HG03457 (cell line): ENCODE measurements around the gene DIP2A.
"Not testable (repeated sequence)": the region's sequence is repeated elsewhere in the genome, so short reads cannot be mapped to it uniquely, and the experiment has no call there.

ENCODE experiments used
- ATAC-seq: cut with Tn5 transposase; IDR thresholded peaks from one replicate; pipeline ENCODE4 v1.9.1; 2021; ENCODE audit warnings: moderate number of reproducible peaks; ENCODE audit not compliant: unreplicated experiment

The DIP2A gene

DNA sequence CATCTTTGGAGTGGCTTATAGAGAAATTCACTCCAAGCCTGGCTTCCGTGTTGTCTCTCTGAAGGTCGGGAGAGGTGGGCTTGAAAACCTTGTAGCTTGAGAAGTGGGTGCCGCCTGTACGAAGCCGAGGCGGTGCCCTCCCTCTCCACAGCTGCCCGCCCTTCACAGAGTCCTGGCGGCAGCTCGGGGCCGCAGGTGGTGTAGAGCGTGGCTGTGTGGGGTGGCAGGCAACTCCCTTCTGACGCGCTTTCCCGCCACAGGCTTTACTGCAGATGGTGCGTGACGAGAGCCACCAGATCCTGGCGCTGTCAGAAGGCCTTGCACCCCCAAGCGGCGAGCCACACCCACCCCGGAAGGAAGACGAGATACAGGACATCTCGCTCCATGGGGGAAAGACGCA lies 33.1 kb upstream of the DIP2A start:
- no peak for ATAC-seq

DNA sequence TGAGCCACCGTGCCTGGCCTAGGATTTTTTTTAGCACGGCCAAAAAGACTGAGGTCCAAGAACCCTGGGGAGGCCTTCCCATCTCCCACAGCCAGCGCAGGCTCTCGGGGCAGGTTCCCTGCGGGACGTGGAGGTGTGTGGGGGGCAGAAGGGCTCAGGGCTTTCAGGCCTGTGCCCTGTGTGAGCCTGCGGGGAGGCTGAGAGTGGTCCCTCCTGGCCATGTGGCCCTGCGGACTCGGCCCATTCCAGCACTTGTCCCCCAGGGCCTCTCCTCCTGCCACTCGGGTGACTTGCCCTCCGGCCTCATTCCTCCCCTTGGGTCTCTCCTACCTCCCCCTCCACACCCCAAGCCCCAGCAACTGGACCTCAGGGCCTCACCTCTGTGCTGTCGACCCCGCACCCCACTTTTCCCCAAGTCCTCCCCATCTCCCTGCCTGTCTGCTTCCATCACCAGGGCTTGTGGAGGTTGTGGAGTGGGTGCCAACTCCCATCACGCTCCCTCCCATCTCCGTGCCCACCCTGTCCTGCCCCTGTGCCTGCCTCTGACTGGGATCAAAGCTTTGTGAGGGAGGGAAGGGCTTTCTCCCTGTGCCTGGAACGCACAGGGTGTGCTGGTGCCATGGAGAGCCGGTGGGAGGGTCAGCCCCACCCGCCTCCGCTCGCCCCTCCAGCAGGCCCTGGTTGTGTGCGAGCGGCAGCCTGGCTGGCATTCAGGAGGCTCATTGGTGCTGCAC lies 32.2 kb upstream of the DIP2A start:
- no peak for ATAC-seq

DNA sequence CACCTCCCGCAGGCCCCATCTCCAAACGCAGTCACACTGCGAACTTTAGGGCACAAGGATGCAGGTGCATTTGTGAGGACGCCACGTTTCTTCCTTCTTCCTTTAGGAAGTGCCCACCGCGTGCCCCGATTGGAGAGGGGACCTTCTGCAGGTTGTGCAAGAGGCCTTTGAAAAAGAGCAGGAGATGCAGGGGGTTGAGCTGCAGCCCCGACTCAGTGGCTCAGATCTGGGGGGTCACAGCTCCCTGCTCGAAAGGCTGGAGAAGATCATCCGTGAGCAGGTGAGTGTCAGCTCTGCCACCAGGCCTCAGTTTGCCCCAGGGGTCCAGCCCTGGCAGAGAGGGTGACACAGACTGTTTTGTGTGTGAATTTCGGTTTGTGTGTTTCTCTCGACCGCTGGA lies 31.2 kb upstream of the DIP2A start:
- ATAC-seq, result no peak

DNA sequence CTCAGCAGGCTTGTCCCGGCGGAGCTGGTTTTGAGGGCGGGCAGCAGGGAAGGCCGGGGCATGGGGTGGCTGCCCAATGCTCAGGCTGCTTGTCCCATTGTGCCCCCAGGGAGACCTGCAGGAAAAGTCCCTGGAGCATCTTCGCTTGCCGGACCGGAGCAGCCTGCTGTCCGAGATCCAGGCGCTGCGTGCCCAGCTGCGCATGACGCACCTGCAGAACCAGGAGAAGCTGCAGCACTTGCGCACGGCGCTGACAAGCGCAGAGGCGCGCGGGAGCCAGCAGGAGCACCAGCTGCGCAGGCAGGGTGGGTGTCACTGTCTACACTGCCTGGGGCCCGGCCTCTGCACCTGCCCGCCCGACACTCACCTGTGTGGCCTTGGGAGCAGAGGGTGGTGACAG lies 30.4 kb upstream of the DIP2A start:
- no peak for ATAC-seq

DNA sequence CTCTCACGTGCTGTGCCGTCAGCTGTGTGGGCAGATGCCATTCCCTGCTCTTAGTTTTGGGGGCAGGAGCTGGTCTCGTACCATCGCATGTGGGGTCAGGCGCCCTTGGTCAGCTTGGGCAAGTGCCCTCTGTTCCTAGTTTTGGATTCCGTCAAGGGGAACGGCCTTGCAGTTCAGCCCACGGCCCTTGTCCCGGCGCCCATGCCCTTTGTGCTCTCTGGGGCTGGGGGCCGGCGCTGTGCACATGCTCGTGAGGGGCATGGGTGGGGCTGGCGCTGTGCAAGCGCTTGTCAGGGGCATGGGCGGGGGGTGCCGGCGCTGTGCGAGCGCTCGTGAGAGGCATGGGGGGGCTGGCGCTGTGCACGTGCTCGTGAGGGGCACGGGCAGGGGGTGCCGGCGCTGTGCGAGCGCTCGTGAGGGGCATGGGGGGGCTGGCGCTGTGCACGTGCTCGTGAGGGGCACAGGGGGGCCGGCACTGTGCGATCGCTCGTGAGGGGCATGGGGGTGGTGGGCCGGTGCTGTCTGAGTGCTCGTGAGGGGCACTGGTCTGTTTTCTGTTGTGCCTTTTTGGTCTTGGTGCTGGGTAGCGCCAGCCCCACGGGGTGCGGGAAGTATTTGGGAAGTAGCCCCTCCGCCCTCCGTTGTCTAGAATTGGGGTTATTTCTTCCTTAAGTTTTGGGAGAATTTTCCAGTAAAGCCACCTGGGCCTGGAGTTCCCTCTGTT lies 29.5 kb upstream of the DIP2A start:
- ATAC-seq, result no peak

DNA sequence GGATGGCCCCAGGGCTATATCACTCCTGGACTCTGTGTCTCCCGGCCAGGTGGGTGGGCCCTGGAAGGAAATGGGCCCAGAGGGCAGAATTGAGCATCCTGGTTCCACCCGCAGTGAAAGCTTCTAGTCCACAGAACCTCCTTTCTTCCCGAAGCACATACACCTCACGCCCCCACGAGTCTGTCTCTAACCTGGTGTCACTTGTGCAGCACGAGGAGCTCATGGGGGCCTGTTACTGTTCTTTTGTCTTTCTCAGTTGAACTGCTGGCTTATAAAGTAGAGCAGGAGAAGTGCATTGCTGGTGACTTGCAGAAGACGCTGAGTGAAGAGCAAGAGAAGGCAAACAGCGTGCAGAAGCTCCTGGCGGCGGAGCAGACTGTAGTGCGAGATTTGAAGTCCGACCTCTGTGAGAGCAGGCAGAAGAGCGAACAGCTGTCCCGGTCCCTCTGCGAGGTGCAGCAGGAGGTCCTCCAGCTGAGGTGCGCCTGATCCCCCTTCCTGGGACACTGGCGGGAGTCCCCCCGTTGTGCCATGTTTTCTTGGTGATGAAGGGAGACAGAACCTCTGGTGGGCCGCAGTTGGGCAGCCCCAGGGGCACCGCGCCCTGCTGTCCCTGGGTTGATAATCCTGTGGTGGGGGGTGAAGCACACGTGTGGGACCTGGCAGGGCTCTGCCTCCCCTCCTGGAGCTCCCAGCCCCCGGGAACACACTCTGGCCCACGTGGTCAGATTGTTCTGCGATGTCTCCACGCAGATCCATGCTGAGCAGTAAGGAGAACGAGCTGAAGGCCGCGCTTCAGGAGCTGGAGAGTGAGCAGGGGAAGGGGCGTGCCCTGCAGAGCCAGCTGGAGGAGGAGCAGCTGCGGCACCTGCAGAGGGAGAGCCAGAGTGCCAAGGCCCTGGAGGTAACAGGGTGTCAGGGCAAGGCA lies 28.7 kb upstream of the DIP2A start:
- no peak for ATAC-seq

DNA sequence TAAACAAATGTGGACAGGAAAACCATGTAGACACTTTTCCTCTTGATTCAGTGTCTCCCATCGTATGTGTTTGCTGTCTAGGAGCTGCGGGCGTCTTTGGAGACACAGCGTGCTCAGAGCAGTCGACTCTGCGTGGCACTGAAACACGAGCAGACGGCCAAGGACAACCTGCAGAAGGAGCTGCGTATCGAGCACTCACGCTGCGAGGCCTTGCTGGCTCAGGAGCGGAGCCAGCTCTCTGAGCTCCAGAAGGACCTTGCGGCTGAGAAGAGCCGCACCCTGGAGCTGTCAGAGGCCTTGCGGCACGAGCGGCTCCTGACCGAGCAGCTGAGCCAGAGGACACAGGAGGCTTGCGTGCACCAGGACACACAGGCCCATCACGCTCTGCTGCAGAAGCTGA lies 27.2 kb upstream of the DIP2A start:
- no peak for ATAC-seq

DNA sequence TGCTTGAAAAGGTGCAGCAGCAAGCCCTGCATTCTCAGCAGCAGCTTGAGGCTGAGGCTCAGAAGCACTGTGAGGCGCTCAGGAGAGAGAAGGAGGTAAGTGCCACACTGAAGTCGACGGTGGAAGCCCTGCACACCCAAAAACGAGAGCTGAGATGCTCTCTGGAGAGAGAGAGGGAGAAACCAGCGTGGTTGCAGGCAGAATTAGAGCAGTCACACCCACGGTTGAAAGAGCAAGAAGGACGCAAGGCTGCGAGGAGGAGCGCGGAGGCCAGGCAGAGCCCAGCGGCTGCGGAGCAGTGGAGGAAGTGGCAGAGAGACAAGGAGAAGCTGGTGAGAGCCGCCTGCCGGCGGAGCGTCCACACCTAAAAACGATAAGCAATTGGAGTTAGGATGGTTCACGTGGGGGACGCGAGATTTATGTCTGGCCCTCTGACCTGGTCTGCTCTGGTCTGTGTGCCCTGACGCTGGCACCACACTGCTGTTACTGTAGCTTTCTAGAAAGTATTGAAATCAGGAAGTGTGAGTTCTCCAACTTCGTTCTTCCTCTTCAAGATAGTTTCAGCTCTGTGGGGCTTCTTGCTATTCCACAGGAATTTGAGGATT lies 26.7 kb upstream of the DIP2A start:
- ATAC-seq, result no peak

DNA sequence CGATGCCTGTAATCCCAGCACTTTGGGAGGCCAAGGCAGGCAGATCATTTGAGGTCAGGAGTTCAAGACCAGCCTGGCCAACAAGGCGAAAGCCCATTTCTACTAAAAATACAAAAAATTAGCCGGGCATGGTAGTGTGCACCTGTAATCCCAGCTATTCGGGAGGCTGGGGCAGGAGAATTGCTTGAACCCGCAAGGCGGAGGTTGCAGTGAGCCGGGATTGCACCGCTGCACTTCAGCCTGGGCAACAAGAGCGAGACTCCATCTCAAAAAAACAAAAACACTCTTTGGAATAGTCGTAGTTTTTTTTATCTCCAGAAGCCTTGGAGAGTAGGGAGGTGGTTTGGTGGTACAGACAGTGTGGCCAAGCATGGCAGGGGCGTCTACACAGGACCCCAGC lies 25.6 kb upstream of the DIP2A start:
- not testable (repeated sequence) for ATAC-seq

DNA sequence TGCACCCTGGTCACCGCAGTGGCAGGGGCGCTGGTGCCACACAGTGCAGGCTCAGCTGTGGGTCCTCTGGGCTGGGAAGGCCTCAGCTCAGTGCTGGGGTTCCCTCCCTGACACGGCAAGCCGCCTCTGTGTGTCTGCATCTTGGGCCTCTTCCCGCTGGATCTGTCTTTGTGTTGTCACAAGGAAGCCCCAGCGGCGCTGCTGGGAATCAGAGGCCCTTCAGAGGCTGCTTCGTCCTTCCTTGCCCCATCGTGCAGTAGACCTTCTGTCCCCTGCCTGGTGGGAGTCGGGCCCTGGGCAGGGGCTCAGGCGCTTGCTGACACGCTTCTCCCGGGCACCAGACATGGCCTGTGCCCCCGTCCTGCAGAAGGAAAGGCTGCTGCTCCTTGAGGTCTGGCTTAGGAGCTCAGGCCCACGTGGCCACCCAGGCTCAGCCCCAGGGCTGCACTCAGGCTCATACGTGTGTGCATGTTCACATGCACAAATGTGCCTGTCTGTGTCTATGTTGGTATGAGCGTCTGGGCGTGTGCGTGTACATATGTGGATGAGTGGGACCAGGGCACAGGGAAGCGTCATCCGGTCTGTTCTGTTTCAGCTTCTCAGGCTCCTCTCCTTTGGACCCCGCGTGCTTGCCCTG lies 24.3 kb upstream of the DIP2A start:
- no peak for ATAC-seq

DNA sequence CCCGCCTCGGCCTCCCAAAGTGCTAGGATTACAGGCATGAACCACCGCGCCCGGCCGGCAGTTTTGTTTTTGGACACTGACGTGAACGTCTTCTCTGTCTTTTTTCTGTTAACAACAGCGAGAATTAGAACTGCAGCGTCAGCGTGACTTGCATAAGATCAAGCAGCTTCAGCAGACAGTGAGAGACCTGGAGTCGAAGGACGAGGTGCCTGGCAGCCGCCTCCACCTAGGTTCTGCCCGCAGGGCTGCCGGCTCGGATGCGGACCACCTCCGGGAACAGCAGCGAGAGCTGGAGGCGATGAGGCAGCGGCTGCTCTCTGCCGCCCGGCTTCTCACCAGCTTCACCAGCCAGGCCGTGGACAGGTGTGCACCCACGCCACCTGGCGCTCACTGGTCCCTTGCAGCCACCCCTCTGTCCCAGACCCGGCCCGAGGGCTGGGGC lies 22.9 kb upstream of the DIP2A start:
- no peak for ATAC-seq

DNA sequence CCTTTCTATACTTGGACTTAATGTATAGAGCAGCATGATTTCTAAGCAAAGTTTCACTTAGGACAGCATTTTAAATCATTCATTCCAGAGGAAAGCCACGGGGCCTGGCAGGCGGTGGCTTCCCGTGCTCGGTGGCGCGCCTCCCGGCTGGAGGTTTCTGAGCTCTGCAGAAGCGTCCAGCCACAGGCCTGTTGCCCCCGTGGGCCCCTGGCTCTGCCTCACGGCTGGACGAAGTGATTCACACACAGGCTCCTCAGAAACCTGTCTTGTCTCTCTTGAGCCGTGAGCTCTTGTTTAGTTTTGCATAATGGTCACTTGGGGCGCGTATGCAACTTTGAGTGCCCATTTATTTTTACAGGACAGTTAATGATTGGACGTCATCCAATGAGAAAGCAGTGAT lies 22.1 kb upstream of the DIP2A start:
- no peak for ATAC-seq

DNA sequence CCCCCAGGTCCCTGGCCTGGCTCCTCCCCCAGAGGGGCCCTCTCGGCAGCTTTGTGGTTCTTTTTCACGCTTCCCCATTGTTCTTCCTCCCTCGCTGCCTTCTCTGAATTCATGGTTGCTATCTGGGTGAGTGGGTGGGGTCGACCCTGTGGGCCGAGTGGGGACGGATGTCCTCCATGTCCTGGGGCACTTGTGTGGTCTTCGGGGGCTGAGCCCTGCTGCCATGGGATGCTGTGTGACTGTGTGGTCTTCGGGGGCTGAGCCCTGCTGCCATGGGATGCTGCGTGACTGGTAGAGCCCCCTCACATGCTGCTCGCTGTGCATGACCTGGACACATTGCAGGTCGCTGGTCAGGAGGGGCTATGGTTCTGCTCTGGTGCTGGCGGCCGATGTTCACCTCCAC lies 21.6 kb upstream of the DIP2A start:
- no peak for ATAC-seq

DNA sequence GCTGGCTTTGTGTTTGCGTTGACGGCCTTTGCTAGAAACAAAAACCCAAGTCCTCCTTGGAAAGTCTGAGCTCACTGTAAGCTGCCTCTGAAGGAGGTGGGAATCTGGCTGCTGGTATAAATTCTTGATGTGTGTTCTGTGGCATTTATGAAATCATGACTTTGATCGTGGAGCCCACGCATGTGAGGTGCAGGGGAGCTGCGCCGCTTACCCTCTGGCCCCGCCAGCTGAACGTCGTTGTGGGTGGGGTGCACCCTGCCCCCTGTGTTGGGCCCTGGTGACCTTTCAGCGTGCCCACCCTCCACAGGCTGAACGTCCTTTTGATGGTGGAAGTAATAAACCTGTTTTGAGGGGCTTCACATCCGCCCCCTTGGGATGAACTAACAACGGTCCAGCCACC lies 21.2 kb upstream of the DIP2A start:
- no peak for ATAC-seq

DNA sequence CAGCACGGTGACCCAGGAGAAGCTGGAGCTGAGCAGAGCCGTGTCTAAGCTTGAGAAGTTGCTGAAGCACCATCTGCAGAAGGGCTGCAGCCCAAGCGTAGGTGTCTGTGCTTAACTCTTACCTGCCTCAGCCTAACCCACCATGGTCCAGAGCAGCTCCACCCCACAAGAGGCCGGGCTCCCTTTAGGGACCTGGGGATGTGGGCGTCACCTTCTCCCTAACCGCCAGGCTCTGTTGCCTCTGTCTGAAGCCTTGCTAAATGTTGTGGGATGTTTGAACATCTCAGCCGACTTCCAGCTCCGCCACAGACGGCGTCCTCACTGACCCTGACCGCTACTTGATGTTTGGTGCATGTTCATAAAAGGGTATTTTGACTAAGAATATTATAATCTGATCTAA lies 20.4 kb upstream of the DIP2A start:
- ATAC-seq, result no peak

DNA sequence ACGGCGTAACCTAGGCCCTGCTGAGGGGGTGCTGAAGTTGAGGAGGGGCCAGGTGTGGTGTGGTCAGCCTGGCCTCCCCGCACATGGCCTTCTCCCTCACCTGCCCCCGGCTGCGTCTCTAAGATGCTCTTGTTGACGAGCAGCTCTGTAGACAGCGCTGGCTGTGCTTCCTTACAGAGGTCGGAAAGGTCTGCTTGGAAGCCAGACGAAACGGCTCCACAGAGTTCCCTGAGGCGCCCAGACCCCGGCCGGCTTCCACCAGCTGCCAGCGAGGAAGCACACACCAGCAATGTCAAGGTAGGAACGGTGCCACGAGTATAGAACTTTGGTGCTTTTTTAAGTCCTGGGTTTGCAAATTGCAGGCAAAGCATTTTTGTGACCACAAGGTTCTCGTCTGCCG lies 18.8 kb upstream of the DIP2A start:
- ATAC-seq, result no peak

DNA sequence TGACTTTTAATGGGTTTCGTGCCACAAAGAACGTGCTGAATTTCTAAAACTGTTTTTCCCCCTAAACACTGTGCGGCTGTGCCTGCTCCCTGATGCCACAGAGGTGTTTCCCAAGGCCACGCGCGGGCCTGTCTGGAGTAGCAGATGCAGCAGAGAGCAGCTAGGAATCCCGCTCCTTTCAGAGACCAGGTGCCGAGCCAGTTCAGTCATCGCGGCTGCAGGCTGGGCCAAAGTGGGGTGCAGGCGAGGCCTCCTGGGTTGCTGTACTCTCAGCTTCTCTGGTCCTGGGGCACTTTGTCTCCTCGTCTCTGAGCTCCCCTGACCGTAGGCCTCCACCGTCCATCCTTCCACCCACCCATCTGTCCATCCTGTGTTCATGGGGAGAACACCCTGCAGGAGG lies 17.4 kb upstream of the DIP2A start:
- ATAC-seq, result no peak

DNA sequence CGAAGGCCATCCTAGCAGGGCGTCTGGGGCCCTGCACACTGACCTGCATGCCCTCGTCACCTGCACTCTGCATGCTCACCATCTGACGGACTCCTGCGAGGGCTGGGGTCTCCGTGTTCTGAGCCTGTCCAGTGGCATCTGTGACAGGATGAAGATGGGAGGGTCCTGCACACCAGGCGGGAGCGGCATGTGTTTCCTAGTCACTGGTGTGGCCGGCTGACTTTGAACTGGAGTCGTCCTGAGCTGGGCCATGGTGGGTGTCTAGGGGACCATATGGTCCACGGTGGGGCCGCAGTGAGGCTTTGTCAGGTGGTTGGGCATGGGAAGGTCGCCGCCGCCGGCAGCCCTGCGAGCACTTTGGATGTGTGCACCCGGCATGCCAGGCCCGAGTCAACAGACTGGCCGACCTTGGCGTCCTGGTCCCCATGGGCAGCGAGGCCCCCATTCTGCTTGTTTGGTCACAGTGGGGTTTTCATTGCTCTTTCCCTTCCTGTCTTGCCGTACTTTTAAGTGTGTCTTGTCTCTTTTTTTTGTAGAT lies 16.7 kb upstream of the DIP2A start:
- no peak for ATAC-seq

DNA sequence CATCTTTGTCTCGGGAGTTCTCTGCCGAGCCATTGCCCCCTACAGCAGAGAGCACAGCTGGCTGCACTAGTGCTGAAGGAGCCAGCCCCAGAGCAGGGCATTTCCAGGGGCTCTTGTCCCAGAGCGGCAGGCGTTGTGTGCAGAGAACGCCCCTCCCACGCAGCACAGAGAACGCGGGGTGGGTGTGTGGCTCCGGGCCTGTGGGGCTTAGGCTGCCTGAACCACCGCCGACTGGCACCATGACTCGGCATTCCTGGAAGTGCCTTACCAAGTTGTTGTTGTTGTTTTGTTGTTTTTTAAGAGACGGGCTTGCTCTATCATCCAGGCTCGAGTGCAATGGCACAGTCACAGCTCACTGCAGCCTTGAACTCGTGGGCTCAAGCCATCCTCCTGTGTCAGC lies 15.8 kb upstream of the DIP2A start:
- no peak for ATAC-seq

DNA sequence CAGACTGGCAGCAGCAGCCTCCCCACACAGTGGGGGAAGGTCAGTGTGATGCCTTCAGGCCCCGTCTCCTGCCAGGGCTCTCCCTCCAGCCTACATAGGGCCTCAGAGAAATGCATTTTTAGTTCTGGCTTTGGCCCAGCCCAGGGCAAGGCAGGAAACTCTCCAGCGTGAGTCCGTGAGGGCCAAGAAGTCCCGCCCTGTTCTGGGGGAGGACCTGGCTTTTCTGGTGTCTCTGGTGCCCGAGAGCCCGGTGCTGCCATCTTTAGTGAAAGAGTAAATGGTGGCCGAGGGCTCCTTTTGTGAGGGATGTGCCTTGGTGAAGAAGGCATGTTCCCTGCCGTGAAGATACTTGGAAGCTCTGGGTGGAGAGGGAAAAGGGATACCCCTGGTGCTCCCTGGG lies 14.8 kb upstream of the DIP2A start:
- ATAC-seq, result no peak
